GM18867 (cell line): ENCODE measurements around the gene C9orf43.
"Not testable (repeated sequence)": the region's sequence is repeated elsewhere in the genome, so short reads cannot be mapped to it uniquely, and the experiment has no call there.

ENCODE experiments used
- ATAC-seq: cut with Tn5 transposase; IDR thresholded peaks from one replicate; pipeline ENCODE4 v1.9.1; 2021; ENCODE audit warnings: mild to moderate bottlenecking, moderate library complexity; ENCODE audit not compliant: unreplicated experiment

C9orf43 gene

GRCh38 chr9:113380869-113381378, 29.6 kb upstream of the C9orf43 start:
- peak; percentile 43 for ATAC-seq

GRCh38 chr9:113381441-113381840, 29.1 kb upstream of the C9orf43 start:
- not testable (repeated sequence) for ATAC-seq

GRCh38 chr9:113381909-113382411, 28.6 kb upstream of the C9orf43 start:
- ATAC-seq = no peak

GRCh38 chr9:113386571-113387393, 23.8 kb upstream of the C9orf43 start:
- ATAC-seq = no peak

GRCh38 chr9:113387560-113388230, 22.9 kb upstream of the C9orf43 start:
- ATAC-seq = no peak

GRCh38 chr9:113388833-113389232, 21.7 kb upstream of the C9orf43 start:
- ATAC-seq = no peak

- ATAC-seq = no peak
These were observed 21.1 kb upstream of the C9orf43 start for GRCh38 chr9:113389451-113389850.

GRCh38 chr9:113390192-113390960, 20.2 kb upstream of the C9orf43 start:
- no peak for ATAC-seq

- ATAC-seq = no peak
These were observed 18.6 kb upstream of the C9orf43 start for GRCh38 chr9:113391917-113392316.

GRCh38 chr9:113393281-113393680, 17.3 kb upstream of the C9orf43 start:
- ATAC-seq = no peak

- no peak for ATAC-seq
These were observed 15.3 kb upstream of the C9orf43 start for GRCh38 chr9:113395000-113395861.

GRCh38 chr9:113397203-113397631, 13.3 kb upstream of the C9orf43 start:
- no peak for ATAC-seq

- ATAC-seq = no peak
These were observed 11.8 kb upstream of the C9orf43 start for GRCh38 chr9:113398796-113399195.

- no peak for ATAC-seq
These were observed 10.8 kb upstream of the C9orf43 start for GRCh38 chr9:113399646-113400200.

GRCh38 chr9:113401027-113401792, 9.3 kb upstream of the C9orf43 start, which contains the start of gene ALAD:
ALAD (minus strand) TSS chr9:113401284; CDS start chr9:113393559, 7,725 bp downstream.
- peak; percentile 98 for ATAC-seq

- ATAC-seq = no peak
These were observed 6.9 kb upstream of the C9orf43 start for GRCh38 chr9:113403646-113404045.

- not testable (repeated sequence) for ATAC-seq
These were observed 4.2 kb upstream of the C9orf43 start for GRCh38 chr9:113406353-113406752.

- peak; percentile 34 for ATAC-seq
These were observed 3.6 kb upstream of the C9orf43 start for GRCh38 chr9:113406873-113407511.
